ENCODE data around the gene MROH2A.

Gene MROH2A

DNA sequence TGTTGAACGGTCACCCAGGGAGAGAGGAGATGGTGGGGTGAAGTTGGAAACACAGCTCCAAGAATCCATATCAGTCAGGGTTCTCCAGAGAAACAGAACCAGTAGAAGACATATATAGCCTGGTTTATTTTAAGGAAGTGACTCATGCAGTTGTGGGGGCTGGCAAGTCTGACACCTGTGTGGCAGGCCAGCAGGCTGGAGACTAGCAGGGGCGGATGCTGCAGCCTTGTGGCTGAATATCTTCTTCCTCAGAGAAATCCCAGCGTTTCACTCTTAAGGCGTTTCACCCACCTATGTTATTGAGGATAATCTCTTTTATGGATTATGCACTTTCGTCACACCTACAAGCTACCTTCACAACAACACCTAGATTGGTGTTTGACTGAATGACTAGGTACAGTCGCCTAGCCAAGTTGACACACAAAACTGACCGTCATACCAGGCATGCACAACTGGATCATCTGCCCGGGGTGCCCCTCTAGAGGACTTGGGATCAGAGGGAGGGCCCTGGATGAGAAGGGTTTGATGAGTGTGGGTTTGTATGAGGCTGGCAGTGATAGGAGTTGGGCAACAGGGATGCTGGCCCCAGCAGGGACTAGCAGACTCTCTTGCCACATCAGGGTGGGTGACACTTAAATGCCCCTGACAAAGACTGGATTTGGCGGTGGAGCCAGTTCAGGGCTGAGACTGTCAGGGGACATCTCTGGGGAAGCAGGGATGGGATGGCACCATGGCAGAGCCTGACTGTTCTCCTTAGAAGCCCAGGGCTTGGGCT, 23.4 kb downstream of the MROH2A start:
- TF ChIP-seq POLR2A (IDR thresholded peaks at IDR 0.05; ENCODE audit: low read depth, low read length): no peak
- no peak for DNase-seq (ENCODE audit: insufficient read length, low spot score)
- no peak for FAIRE-seq

DNA sequence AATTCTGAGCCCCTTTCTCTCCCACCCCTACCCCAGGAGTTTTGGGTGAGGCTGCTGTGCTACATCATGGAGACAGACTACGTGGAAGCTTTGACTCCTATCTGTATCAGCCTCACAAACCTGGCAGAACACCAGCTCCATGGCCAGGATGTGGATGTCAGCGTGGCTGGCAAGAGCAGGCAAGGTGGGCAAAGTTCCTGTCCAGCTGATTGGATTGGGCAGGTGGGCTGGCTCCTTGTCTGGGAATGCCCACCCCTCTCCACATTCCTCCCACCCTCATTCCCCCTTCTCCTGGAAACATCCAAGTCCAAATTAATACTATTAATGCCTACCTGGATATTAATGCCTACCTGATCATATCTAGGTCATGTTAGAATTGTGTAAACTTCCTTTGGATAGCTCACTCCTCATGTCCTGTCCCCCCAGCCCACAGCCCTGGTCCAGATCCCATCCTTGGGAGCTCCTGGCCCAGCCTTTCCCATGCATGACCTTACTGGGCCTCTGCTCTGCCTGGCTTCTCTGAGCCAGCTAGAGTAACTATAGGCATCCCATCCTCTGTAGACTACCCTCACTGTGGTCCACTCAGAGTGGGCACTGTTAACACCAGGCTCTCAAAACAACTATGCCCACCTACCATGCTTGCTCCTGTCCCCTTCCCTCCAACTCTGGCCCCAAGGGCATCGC, 24.1 kb downstream of the MROH2A start:
- FAIRE-seq (no peak), DNase-seq (ENCODE audit: insufficient read length, low spot score) (no peak)
- TF ChIP-seq POLR2A (IDR thresholded peaks at IDR 0.05; ENCODE audit: low read depth, low read length): no peak

DNA sequence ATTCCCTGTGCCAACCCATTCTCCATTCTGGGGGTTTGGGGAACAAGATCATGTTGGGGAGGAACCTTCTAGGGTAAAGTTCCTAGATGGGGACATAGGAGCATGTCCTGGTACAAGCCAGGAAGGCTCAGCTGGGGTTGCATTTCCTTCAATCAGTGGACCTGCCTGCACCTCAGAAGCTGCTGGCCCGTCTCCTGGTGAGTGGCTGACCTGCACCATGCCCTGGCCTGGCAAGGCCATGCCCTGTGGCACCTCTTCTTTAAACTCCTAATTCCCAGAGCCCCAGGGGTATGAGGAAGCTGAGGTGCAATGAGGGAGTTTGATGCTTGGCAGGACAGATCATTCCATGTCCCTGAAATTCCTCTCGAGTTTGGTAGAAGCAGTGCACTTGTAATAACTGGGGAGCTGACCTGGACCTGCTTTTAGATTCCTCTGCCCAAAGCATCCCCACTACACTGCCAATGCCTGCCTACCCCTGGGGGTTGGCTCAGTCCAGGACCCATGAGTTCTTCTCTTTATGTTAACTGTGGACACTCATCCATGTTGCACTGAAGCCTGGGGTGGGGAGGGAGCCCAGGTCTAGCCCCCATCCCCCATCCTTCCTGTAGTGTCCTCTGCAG, 25.3 kb downstream of the MROH2A start:
- no peak for DNase-seq (ENCODE audit: insufficient read length, low spot score)
- no peak for FAIRE-seq

DNA sequence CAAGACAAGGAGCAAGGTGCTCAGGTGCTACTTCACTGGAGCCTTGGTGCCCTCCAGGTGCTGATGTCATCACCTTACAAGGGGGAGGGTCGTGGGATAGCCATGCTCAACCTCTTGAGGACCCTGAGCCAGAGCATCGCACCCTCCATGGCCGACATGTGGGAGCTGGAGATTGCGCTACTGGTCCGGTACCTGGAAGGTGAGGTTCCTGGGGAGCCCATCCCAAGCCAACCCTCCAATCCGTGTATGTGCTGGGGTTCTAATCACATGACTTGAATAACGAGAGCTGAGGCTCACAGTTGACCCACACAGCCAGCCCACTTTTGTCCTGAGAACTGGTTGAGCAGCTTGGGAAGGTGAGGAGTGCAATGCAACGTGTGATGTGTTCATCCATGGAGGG, 25.9 kb downstream of the MROH2A start:
- DNase-seq (ENCODE audit: insufficient read length, low spot score): no peak
- no peak for FAIRE-seq
- no peak for TF ChIP-seq POLR2A (IDR thresholded peaks at IDR 0.05; ENCODE audit: low read depth, low read length)

More for the DNA sequence above, 25.3 kb downstream of the MROH2A start:
- TF ChIP-seq POLR2A (IDR thresholded peaks at IDR 0.05; ENCODE audit: low read depth, low read length): no peak

DNA sequence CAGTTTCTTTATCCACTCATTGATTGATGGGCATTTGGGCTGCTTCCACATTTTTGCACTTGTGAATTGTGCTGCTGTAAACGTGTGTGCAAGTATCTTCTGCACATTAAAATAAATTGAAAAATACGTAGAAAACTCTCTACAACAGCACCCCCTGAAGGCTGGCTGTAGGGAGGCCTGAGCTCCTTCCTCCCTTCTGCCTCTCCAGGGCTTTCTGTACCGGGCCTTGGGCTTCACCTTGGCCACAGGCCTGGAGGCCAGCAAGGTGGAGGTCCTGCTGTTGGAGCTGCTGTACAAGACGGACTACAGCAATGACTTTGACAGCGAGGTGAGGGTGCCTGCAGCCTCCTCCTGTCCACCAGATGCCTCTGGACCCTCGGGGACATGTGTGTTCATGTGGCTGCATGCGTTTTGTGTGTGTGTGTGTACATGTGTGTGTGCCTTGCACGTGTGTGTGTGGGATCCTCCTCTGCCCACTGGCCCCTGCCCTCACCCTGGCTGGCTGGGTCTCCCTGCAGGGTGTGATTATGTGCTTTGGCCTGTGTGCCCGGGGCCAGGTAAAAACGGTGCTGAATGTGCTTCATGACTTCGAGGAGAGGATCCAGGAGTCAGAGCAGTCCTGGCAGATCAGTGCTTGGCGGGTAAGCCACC, 29.2 kb downstream of the MROH2A start:
- FAIRE-seq: no peak
- TF ChIP-seq POLR2A (IDR thresholded peaks at IDR 0.05; ENCODE audit: low read depth, low read length): no peak

DNA sequence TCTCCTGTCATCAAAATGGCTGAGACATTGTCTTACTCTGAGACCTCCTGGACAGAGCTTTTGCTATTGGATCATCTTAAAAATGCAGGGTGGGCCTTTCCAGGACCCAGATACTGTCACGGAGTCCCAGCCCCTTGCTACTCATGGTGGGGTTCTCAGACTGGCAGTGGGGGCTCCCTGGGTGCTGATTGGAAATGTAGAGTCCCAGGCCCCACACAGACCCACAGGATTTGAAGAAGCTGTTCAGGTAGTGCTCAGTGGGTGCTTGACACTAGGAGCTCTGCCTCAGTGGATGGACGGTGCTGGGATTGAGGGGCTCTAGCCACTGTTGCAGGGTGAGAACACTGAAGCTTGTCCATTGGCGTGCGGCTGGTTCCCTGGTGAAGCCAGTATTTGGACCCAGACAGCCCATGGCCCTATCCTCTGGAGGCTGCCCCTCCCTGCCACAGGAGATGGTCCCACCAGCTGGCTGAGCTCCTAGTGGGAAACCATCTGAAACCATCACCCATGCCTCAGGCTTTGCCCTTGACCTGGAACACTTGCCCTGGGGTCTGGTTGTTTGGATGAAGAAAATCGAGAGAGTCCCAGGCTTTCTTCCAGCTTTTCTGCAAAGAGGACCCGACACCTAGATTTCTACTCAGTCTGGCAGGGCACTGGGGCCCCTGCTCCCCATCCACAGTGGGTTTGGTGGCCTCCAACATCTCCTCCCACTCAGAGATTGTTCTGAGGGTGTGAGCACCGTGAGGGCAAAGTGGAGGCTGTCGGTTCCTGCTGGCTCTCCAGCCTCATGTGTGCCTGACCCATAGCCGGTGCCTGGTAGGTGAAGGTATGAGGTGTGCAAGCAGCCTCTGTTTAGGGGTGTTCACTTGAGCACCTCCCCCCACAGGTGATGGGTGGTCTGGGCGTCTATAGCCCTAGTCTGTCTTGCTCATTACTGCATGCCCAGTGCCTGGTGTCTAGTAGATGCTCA, 30.1 kb downstream of the MROH2A start:
- FAIRE-seq: no peak
- no peak for DNase-seq (ENCODE audit: insufficient read length, low spot score)
- no peak for TF ChIP-seq POLR2A (IDR thresholded peaks at IDR 0.05; ENCODE audit: low read depth, low read length)

More for the DNA sequence above, 29.2 kb downstream of the MROH2A start:
- DNase-seq (ENCODE audit: insufficient read length, low spot score): no peak

DNA sequence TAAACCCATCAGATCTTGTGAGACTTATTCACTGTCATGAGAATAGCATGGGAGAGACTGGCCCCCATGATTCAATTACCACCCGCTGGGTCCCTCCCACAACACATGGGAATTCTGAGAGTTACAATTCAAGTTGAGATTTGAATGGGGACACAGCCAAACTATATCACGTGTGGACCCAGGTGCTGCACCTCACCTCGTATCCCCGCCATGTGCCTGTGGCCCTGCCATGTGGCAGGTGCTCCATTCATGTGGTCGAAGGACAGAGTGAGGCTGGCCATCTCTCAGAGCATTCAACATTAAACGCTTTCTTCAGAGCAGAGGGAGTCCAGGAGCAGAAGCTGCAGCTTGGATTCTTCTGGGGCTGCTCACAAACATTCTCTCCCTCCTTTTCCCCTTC, 32.3 kb downstream of the MROH2A start:
- FAIRE-seq (no peak), DNase-seq (ENCODE audit: insufficient read length, low spot score) (no peak)
- TF ChIP-seq POLR2A (IDR thresholded peaks at IDR 0.05; ENCODE audit: low read depth, low read length): no peak

DNA sequence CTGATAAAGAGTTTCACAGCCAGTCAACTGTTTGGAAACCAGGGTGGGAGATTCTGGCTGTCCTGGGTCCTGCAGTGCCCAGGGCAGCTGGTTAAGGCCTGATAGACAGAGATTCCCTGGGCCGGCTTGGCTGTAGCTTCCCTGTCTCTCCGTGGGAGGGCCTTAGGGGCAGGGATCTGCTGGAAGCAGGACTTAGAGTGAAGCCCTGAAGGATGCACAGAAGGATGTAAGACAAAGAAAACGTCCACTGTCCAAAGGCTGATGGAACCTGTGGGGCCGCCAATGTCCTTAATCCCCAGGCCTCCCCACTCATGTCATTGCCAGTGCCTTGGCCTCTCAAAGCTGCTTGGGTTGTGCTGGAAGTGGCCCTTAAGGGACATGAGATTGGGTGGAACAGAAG, 33.0 kb downstream of the MROH2A start:
- DNase-seq (ENCODE audit: insufficient read length, low spot score) (no peak), FAIRE-seq (no peak)
- no peak for TF ChIP-seq POLR2A (IDR thresholded peaks at IDR 0.05; ENCODE audit: low read depth, low read length)

DNA sequence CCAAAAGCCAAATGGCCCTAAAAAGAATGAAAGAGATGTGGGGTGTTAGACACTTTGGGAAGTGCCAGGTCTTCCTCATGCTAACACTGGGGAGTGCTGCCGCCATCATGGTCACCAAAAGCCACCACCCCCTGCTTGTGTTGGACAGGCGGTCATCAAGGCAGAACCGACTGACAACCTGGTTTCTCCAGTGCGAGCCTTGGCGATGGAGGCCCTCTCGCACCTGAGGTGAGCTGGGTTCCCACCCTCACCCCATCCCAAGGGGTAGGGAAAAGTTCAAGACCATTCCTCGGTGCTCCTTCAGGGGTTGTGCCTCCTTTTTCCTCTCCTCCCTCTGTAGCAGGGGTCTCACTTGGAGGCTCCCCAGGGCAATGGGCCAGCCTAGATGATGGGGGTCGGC, 33.6 kb downstream of the MROH2A start:
- DNase-seq (ENCODE audit: insufficient read length, low spot score) (no peak), FAIRE-seq (no peak)
- TF ChIP-seq POLR2A (IDR thresholded peaks at IDR 0.05; ENCODE audit: low read depth, low read length): no peak

DNA sequence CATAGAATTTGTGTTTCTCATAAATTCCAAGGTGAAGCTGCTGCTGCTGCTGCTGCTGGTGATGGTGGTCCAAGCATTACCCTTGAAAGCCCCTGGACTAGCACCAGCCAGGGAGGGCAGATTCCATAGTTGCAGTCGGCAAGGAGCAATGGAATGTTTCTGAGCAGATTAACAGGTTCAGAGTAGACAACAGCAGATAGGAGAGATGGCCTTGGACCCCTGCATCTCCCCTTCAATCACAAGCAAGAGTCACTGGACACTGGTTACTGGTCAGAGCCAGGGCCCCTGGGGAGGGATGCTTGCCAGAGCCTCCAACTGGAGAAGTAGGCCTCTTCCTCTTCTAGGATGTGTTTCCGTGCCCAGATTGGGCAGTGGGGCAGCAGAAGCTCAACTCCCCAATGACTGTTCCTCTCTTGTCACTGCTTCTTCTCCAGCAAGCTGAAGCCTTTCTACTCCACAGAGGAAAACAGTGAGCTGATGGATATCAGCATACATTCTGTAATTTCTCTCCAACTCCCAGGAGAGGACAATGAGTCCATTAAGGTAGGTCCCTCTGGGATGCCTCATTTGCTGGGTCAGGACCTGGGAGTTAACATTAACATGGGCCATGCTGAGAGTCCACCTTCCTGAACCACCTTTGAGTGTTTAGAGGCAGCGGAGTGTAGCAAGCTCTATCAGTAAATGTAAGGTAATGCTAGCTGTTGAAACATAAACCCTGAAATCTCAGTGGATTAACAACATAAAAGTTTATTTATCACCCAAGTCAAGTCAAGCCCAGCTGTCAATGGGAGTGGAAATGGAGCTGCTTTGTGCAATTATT, 35.3 kb downstream of the MROH2A start:
- FAIRE-seq (no peak), DNase-seq (ENCODE audit: insufficient read length, low spot score) (no peak)
- TF ChIP-seq POLR2A (IDR thresholded peaks at IDR 0.05; ENCODE audit: low read depth, low read length): no peak

DNA sequence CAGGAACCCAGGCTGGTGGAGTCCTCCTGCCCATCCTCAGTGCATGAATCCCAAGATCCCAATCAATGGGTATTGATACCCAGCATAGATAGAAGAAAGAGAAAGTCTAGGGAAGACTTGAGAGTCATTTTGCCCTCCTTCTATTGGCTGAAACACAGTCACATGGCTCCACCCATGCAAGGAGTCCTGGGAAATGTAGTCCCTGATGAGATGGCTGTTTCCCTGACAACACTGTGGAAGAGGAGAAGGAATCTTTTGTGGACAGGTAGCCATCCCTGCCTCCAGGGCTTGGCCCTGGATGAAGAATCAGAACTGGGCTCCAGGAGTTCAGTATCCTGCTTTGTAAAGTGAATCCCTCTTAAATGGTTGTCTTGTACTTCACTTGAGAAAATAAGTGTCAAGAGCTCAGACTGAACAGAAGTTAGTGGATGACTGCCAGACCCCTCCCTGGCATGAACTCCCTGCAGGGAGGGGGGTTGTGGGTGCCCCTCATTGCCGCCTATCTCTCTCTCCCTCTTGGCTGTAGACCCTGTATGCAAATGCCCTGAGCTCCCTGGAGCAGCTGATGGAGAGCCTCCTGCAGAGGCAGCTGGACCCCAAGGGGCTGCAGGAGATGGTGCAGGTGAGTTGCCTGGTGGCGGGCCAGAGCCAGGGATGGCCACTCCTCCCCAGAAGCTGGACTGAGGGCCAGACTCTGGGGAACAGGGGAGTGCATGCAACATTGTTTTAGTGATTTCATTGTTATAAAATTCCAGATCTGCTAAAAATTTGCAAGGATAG, 36.1 kb downstream of the MROH2A start:
- peak; percentile 27 for DNase-seq (ENCODE audit: insufficient read length, low spot score)
- FAIRE-seq: no peak
- TF ChIP-seq POLR2A (IDR thresholded peaks at IDR 0.05; ENCODE audit: low read depth, low read length): no peak

DNA sequence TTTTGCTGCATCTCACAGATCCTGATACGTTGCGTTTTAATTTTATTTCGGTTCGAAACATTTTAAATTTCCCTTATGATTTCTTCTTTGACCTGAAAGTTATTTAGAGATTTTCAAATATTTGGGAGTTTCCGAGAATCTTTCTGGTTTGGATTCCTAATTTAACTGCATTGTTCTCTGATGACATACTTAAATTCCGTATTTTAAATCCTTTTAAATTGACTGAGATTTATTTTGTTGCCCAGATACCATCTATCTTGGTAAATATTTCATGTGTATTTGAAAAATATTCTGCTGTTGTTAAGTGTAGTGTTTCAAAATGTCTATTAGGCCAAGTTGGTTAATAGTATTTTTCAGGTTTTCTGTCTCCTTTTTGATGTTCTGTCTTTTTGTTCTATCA, 37.7 kb downstream of the MROH2A start:
- TF ChIP-seq POLR2A (IDR thresholded peaks at IDR 0.05; ENCODE audit: low read depth, low read length): no peak
- DNase-seq (ENCODE audit: insufficient read length, low spot score) (no peak), FAIRE-seq (no peak)

All from H54 (cell line).